HCT116 (cell line): Measurements from ENCODE around the gene TBL1X. TPM values are rescaled to one million over a fixed set of nuclear protein-coding genes. Genes with fewer than 3 reads are reported as not detected.

ENCODE experiments used
- ATAC-seq: fragments of 200-7000 bp; cut with Tn5 transposase; 2 replicates; pipeline ENCODE4 v1.9.1; 2020; ENCODE audit warnings: mild to moderate bottlenecking, moderate library complexity
- BruUV-seq: library from RNA; stranded (reverse); fragments of 400-500 nt; replicated peaks from 2 replicates; lab custom pipeline; 2021; lab: Mats Ljungman, UMichigan
- CTCF ChIA-PET: fragments of 300-600 bp; sonication (Branson Sonifier 250); formaldehyde crosslinking; loops from one replicate; lab custom pipeline; 2021; ENCODE audit warnings: antibody characterized with exemption; lab: Charles Lee
- POLR2A ChIA-PET: fragments of 300-600, 350-600 bp; sonication (Branson Sonifier 250); formaldehyde crosslinking; loops from one replicate; lab custom pipeline; 2021; ENCODE audit warnings: antibody characterized with exemption; lab: Charles Lee
- RAD21 ChIA-PET, 2 experiments: fragments of 300-600 bp; sonication (Branson Sonifier 250); formaldehyde crosslinking; loops; one replicate each; lab custom pipeline; 2023; ENCODE audit warnings: low total read pairs in 2 of 2; ENCODE audit not compliant: uncharacterized antibody in 2 of 2, unreplicated experiment in 2 of 2, low non-redundant PET in 1 of 2; lab: Charles Lee
- DNase-seq: peaks from one replicate; pipeline ENCODE4 v3.0.0-alpha.2; 2010; ENCODE audit warnings: low read depth, low spot score
- H2AFZ ChIP-seq: fragments of 200-600 bp; shearing (Covaris generic), sonication (generic); 2 replicates; pipeline ENCODE4 v1.6.1; 2017; ENCODE audit warnings: low read depth, mixed run types, mixed read lengths, antibody characterized with exemption, low read length; ENCODE audit not compliant: poor library complexity, severe bottlenecking
- H3K27ac ChIP-seq: 2 replicates; pipeline ENCODE4 v1.5.1; 2012; ENCODE audit warnings: low read depth, low read length
- H3K27me3 ChIP-seq: fragments of 200-600 bp; sonication (generic); 2 replicates; pipeline ENCODE4 v1.6.1; 2016; ENCODE audit warnings: mixed run types, low read length, mixed read lengths; ENCODE audit not compliant: insufficient read depth
- H3K36me3 ChIP-seq, 2 experiments: fragments of 200-500 bp in 1 of 2; fragments of 200-600 bp in 1 of 2; sonication (Bioruptor generic) in 1 of 2; sonication (generic) in 1 of 2; 2 replicates each; pipeline versions ENCODE4 v1.5.1 to v1.6.1; 2014 to 2016; ENCODE audit warnings: low read length in 2 of 2, inconsistent platforms in 1 of 2, mixed read lengths in 1 of 2, mixed run types in 1 of 2; ENCODE audit not compliant: insufficient read depth in 2 of 2, control insufficient read depth in 1 of 2
- H3K4me1 ChIP-seq, 2 experiments: fragments of 200-600 bp in 1 of 2; sonication (generic) in 1 of 2; 2 replicates each; pipeline versions ENCODE4 v1.5.1 to v1.6.1; 2012 to 2017; ENCODE audit warnings: low read length in 2 of 2, inconsistent platforms in 1 of 2, mild to moderate bottlenecking in 1 of 2, mixed read lengths in 1 of 2, mixed run types in 1 of 2, moderate library complexity in 1 of 2; ENCODE audit not compliant: insufficient read depth in 2 of 2, control insufficient read depth in 1 of 2
- H3K4me2 ChIP-seq: fragments of 200-600 bp; sonication (generic); 2 replicates; pipeline ENCODE4 v1.6.1; 2017; ENCODE audit warnings: mixed run types, low read length, mixed read lengths
- H3K4me3 ChIP-seq, 2 experiments: fragments of 200-600 bp in 1 of 2; sonication (generic) in 1 of 2; replicated peaks in 1 of 2; 2 replicates each; pipeline ENCODE4 v1.5.1; 2011 to 2016; ENCODE audit warnings: low read length in 2 of 2, control low read depth in 1 of 2, low read depth in 1 of 2, mild to moderate bottlenecking in 1 of 2, mixed read lengths in 1 of 2, mixed run types in 1 of 2
- H3K79me2 ChIP-seq: fragments of 200-600 bp; sonication (generic); 2 replicates; pipeline ENCODE4 v1.6.1; 2017; ENCODE audit warnings: mild to moderate bottlenecking, mixed run types, low read length, moderate library complexity, mixed read lengths; ENCODE audit not compliant: insufficient read depth
- H3K9ac ChIP-seq: fragments of 200-600 bp; sonication (generic); 2 replicates; pipeline ENCODE4 v1.6.1; 2016; ENCODE audit warnings: low read length, mixed read lengths
- H3K9me2 ChIP-seq: fragments of 200-600 bp; sonication (generic), shearing (Covaris generic); 2 replicates; pipeline ENCODE4 v1.6.1; 2017; ENCODE audit warnings: mixed run types, mild to moderate bottlenecking, moderate library complexity; ENCODE audit not compliant: insufficient read depth
- H3K9me3 ChIP-seq, 2 experiments: fragments of 200-500 bp in 1 of 2; fragments of 200-600 bp in 1 of 2; sonication (Bioruptor generic) in 1 of 2; sonication (generic) in 1 of 2; 2 replicates each; pipeline ENCODE4 v1.6.1; 2014 to 2017; ENCODE audit warnings: low read length in 2 of 2, mixed read lengths in 2 of 2, inconsistent platforms in 1 of 2, low read depth in 1 of 2, mild to moderate bottlenecking in 1 of 2, mixed run types in 1 of 2, moderate library complexity in 1 of 2; ENCODE audit not compliant: control insufficient read depth in 1 of 2, insufficient read depth in 1 of 2
- H4K20me1 ChIP-seq: fragments of 200-600 bp; sonication (generic), shearing (Covaris generic); 2 replicates; pipeline ENCODE4 v1.6.1; 2017; ENCODE audit warnings: mixed run types, mild to moderate bottlenecking, moderate library complexity; ENCODE audit not compliant: insufficient read depth
- CBX3 ChIP-seq: IDR thresholded peaks from 2 replicates; pipeline ENCODE4 v1.6.1; 2012; ENCODE audit warnings: low read depth
- CEBPB ChIP-seq: IDR thresholded peaks from 2 replicates; pipeline ENCODE4 v1.6.1; 2012; ENCODE audit warnings: low read depth
- EZH2 ChIP-seq: fragments of 200-600 bp; sonication (generic); IDR thresholded peaks from 2 replicates; pipeline ENCODE4 v1.6.1; 2017; ENCODE audit warnings: antibody characterized with exemption, mixed run types
- FOSL1 ChIP-seq: IDR thresholded peaks from 2 replicates; pipeline ENCODE4 v1.6.1; 2012; ENCODE audit warnings: low read depth
- POLR2AphosphoS5 ChIP-seq: IDR thresholded peaks from 2 replicates; pipeline ENCODE4 v1.6.1; 2011; ENCODE audit warnings: mild to moderate bottlenecking, low read depth, low read length, moderate library complexity
- RAD21 ChIP-seq: IDR thresholded peaks from 2 replicates; pipeline ENCODE4 v1.6.1; 2012; ENCODE audit warnings: low read depth, mild to moderate bottlenecking
- SIN3A ChIP-seq: IDR thresholded peaks from 2 replicates; pipeline ENCODE4 v1.6.1; 2012; ENCODE audit warnings: low read depth
- SRF ChIP-seq: IDR thresholded peaks from 2 replicates; pipeline ENCODE4 v1.6.1; 2012; ENCODE audit warnings: low read depth
- TCF7L2 ChIP-seq: IDR thresholded peaks from 2 replicates; pipeline ENCODE4 v1.7.0; 2011; ENCODE audit warnings: borderline replicate concordance, inconsistent platforms; ENCODE audit not compliant: insufficient read depth, insufficient read length; ENCODE audit errors: extremely low read depth
- YY1 ChIP-seq: IDR thresholded peaks from 2 replicates; pipeline ENCODE4 v1.6.1; 2011; ENCODE audit warnings: low read length, low read depth, moderate library complexity, mild to moderate bottlenecking; ENCODE audit not compliant: insufficient replicate concordance; ENCODE audit errors: extremely low read depth
- ZNF274 ChIP-seq: fragments of 200-500 bp; sonication (Bioruptor generic); IDR thresholded peaks from 2 replicates; pipeline ENCODE4 v1.6.1; 2014; ENCODE audit warnings: mild to moderate bottlenecking, low read depth, low read length, inconsistent platforms
- intact Hi-C: fragments of 100-400 bp; cut with micrococcal nuclease; formaldehyde crosslinking; loops from 2 replicates; pipeline ENCODE4 v1.10.0; 2022
- total RNA-seq: library from RNA; stranded (reverse); gene quantifications from one replicate; pipeline ENCODE4 v1.2.1, GENCODE V29; 2021; ENCODE audit not compliant: unreplicated experiment
- TF ChIP-seq, protein P1 (sequence below): IDR thresholded peaks from 2 replicates; pipeline ENCODE4 v1.6.1; 2012
- TF ChIP-seq, protein P2 (sequence below), 3 experiments: fragments of 200-600 bp in 1 of 3; sonication (generic) in 1 of 3; IDR thresholded peaks in 2 of 3; conservative IDR thresholded peaks in 1 of 3; 2 replicates each; pipeline ENCODE4 v1.5.1; 2012 to 2017; ENCODE audit warnings: low read depth in 2 of 3, low read length in 2 of 3, antibody characterized with exemption in 1 of 3, borderline replicate concordance in 1 of 3, control low read depth in 1 of 3, mild to moderate bottlenecking in 1 of 3, mixed read lengths in 1 of 3, mixed run types in 1 of 3, moderate library complexity in 1 of 3; ENCODE audit not compliant: insufficient read depth in 1 of 3
- TF ChIP-seq, protein P3 (sequence below): IDR thresholded peaks from 2 replicates; pipeline ENCODE4 v1.6.1; 2012; ENCODE audit warnings: low read depth
- TF ChIP-seq, protein P4 (sequence below): IDR thresholded peaks from 2 replicates; pipeline ENCODE4 v1.6.1; 2011; ENCODE audit warnings: mild to moderate bottlenecking, low read length, moderate library complexity; ENCODE audit not compliant: insufficient replicate concordance; ENCODE audit errors: extremely low read depth
- TF ChIP-seq, protein P5 (sequence below): IDR thresholded peaks from 2 replicates; pipeline ENCODE4 v1.6.1; 2012

TBL1X gene
- total RNA-seq, 1 experiment from 2014 or later = 37.8 TPM

DNA sequence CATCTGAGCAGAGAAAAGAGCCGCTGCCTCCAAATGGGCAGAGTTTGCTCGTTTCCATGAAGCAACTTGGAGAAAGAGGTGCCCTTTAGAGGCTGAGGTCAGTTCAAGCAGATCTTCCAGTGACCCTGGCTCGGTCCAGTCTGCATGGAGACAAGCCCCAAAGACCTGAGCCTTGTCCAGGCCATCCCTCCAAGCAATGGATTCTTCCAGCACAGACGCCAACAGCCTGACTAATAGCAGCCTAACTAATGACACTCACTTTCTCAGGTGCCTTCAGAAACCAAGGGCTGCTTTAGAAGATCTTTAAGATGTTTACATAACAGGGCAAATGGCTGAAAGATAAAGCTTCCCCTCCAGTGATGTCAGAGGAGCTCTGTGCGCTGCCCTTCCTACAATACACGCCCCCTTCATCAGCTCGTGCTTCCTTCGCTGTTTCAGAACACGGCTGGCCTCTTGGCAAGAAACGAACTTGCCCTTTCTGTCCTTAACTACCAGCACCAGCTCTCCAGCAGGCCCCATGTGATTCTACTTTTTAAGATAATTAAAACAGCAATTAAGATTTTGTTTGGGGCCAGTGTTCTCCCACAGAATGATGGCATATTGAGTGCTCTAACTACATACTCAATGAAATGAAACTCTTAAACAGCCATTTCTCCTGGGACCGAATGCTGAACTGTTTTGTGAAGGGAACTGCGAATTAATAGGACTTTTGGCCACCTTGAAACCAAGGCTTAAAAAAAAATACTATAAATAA is 181.8 kb downstream of the TBL1X start:
- Histone ChIP-seq H4K20me1 (no peaks in the 10 kb centered on the region), H3K79me2 (no peaks in the 10 kb centered on the region), H3K9me2 (no peaks in the 10 kb centered on the region), H2AFZ (no peak overlapping the region), H3K4me3 (no peak overlapping the region), H3K9ac (no peak overlapping the region), H3K27me3 (no peaks in the 10 kb centered on the region), H3K36me3 (no peaks in the 10 kb centered on the region), H3K4me1 (no peaks in the 10 kb centered on the region), H3K27ac (no peak overlapping the region), H3K4me2 (no peak overlapping the region), H3K9me3 (no peaks in the 10 kb centered on the region)
- TF ChIP-seq RAD21 = no peak
- no peak for TF ChIP-seq POLR2AphosphoS5
- no peak for TF ChIP-seq CEBPB
- no peak for TF ChIP-seq CBX3
- TF ChIP-seq FOSL1 = no peak
- TF ChIP-seq, protein P1, sequence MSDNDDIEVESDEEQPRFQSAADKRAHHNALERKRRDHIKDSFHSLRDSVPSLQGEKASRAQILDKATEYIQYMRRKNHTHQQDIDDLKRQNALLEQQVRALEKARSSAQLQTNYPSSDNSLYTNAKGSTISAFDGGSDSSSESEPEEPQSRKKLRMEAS = no peak
- TF ChIP-seq SIN3A = no peak
- TF ChIP-seq, protein P2, sequence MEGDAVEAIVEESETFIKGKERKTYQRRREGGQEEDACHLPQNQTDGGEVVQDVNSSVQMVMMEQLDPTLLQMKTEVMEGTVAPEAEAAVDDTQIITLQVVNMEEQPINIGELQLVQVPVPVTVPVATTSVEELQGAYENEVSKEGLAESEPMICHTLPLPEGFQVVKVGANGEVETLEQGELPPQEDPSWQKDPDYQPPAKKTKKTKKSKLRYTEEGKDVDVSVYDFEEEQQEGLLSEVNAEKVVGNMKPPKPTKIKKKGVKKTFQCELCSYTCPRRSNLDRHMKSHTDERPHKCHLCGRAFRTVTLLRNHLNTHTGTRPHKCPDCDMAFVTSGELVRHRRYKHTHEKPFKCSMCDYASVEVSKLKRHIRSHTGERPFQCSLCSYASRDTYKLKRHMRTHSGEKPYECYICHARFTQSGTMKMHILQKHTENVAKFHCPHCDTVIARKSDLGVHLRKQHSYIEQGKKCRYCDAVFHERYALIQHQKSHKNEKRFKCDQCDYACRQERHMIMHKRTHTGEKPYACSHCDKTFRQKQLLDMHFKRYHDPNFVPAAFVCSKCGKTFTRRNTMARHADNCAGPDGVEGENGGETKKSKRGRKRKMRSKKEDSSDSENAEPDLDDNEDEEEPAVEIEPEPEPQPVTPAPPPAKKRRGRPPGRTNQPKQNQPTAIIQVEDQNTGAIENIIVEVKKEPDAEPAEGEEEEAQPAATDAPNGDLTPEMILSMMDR (IDR thresholded peaks at IDR 0.05 in 2 of 3, conservative IDR thresholded peaks at IDR 0.05 in 1 of 3; ENCODE audit: borderline replicate concordance in 1 of 3, insufficient read depth in 1 of 3, low read depth in 2 of 3, low read length in 2 of 3) = no peak
- TF ChIP-seq, protein P3, sequence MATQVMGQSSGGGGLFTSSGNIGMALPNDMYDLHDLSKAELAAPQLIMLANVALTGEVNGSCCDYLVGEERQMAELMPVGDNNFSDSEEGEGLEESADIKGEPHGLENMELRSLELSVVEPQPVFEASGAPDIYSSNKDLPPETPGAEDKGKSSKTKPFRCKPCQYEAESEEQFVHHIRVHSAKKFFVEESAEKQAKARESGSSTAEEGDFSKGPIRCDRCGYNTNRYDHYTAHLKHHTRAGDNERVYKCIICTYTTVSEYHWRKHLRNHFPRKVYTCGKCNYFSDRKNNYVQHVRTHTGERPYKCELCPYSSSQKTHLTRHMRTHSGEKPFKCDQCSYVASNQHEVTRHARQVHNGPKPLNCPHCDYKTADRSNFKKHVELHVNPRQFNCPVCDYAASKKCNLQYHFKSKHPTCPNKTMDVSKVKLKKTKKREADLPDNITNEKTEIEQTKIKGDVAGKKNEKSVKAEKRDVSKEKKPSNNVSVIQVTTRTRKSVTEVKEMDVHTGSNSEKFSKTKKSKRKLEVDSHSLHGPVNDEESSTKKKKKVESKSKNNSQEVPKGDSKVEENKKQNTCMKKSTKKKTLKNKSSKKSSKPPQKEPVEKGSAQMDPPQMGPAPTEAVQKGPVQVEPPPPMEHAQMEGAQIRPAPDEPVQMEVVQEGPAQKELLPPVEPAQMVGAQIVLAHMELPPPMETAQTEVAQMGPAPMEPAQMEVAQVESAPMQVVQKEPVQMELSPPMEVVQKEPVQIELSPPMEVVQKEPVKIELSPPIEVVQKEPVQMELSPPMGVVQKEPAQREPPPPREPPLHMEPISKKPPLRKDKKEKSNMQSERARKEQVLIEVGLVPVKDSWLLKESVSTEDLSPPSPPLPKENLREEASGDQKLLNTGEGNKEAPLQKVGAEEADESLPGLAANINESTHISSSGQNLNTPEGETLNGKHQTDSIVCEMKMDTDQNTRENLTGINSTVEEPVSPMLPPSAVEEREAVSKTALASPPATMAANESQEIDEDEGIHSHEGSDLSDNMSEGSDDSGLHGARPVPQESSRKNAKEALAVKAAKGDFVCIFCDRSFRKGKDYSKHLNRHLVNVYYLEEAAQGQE = no peak
- TF ChIP-seq, protein P4, sequence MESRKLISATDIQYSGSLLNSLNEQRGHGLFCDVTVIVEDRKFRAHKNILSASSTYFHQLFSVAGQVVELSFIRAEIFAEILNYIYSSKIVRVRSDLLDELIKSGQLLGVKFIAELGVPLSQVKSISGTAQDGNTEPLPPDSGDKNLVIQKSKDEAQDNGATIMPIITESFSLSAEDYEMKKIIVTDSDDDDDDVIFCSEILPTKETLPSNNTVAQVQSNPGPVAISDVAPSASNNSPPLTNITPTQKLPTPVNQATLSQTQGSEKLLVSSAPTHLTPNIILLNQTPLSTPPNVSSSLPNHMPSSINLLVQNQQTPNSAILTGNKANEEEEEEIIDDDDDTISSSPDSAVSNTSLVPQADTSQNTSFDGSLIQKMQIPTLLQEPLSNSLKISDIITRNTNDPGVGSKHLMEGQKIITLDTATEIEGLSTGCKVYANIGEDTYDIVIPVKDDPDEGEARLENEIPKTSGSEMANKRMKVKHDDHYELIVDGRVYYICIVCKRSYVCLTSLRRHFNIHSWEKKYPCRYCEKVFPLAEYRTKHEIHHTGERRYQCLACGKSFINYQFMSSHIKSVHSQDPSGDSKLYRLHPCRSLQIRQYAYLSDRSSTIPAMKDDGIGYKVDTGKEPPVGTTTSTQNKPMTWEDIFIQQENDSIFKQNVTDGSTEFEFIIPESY = no peak
- TF ChIP-seq YY1 = no peak
- TF ChIP-seq TCF7L2 = no peak
- no peak for TF ChIP-seq EZH2
- TF ChIP-seq SRF = no peak
- no peak for TF ChIP-seq ZNF274
- TF ChIP-seq, protein P5, sequence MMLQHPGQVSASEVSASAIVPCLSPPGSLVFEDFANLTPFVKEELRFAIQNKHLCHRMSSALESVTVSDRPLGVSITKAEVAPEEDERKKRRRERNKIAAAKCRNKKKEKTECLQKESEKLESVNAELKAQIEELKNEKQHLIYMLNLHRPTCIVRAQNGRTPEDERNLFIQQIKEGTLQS = no peak
- ChIA-PET POLR2A (no interaction called here), CTCF (no interaction called here), RAD21 (no interaction called here)
- ATAC-seq (no peak), DNase-seq (no peak)
- no TSS peak for BruUV-seq
- intact Hi-C loops = no loop called here
